Bone marrow (tissue), 2 donors: ENCODE results near the gene DHRS7B.
"Not testable (repeated sequence)": the region's sequence is repeated elsewhere in the genome, so short reads cannot be mapped to it uniquely, and the experiment has no call there.

Experiments
- DNase-seq, 2 donors: peaks; one replicate each; lab custom pipeline; 2025; lab: John Stamatoyannopoulos, UW

Gene DHRS7B

GRCh38 chr17:21126645-21127508, at the start of gene DHRS7B:
Gene DHRS7B, plus strand, starts transcription at chr17:21126964. Its CDS starts 8 bp downstream, at chr17:21126972.
- DNase-seq: peak; percentile 69 to 87

- no peak for DNase-seq
These were observed 49.5 kb upstream of the DHRS7B start for GRCh38 chr17:21077281-21077680.

GRCh38 chr17:21078016-21078780, 48.6 kb upstream of the DHRS7B start:
- no peak for DNase-seq

- DNase-seq: no peak
These were observed 47.6 kb upstream of the DHRS7B start for GRCh38 chr17:21079196-21079595.

GRCh38 chr17:21082001-21082436, 44.7 kb upstream of the DHRS7B start:
- DNase-seq: no peak

- DNase-seq: not testable (repeated sequence)
These were observed 41.5 kb upstream of the DHRS7B start for GRCh38 chr17:21085280-21085679.

- DNase-seq: no peak
These were observed 41.1 kb upstream of the DHRS7B start for GRCh38 chr17:21085707-21086106.

GRCh38 chr17:21089145-21089544, 37.6 kb upstream of the DHRS7B start:
- no peak for DNase-seq

- DNase-seq: no peak
These were observed 36.5 kb upstream of the DHRS7B start for GRCh38 chr17:21089933-21090901.

GRCh38 chr17:21090902-21091618, 35.7 kb upstream of the DHRS7B start:
- no peak for DNase-seq

GRCh38 chr17:21094298-21094704, 32.5 kb upstream of the DHRS7B start:
- DNase-seq: no peak

- DNase-seq: no peak
These were observed 31.0 kb upstream of the DHRS7B start for GRCh38 chr17:21095735-21096134.

- no peak for DNase-seq
These were observed 29.9 kb upstream of the DHRS7B start for GRCh38 chr17:21096874-21097273.

- DNase-seq: peak in 1 of 2 donors; percentile 14
These were observed 27.7 kb upstream of the DHRS7B start for GRCh38 chr17:21098934-21099689.

GRCh38 chr17:21100636-21101035, 26.1 kb upstream of the DHRS7B start:
- DNase-seq: no peak

- no peak for DNase-seq
These were observed 22.2 kb upstream of the DHRS7B start for GRCh38 chr17:21104608-21105007.

GRCh38 chr17:21105064-21105894, 21.5 kb upstream of the DHRS7B start:
- no peak for DNase-seq

- no peak for DNase-seq
These were observed 20.4 kb upstream of the DHRS7B start for GRCh38 chr17:21106316-21106715.

- DNase-seq: not testable (repeated sequence)
These were observed 19.6 kb upstream of the DHRS7B start for GRCh38 chr17:21107067-21107650.
